HG02884 (cell line): ENCODE measurements around the gene FARS2.

ENCODE experiments used
- ATAC-seq: cut with Tn5 transposase; IDR thresholded peaks from one replicate; pipeline ENCODE4 v1.9.1; 2021; ENCODE audit warnings: mild to moderate bottlenecking, moderate library complexity; ENCODE audit not compliant: unreplicated experiment

FARS2 gene

DNA sequence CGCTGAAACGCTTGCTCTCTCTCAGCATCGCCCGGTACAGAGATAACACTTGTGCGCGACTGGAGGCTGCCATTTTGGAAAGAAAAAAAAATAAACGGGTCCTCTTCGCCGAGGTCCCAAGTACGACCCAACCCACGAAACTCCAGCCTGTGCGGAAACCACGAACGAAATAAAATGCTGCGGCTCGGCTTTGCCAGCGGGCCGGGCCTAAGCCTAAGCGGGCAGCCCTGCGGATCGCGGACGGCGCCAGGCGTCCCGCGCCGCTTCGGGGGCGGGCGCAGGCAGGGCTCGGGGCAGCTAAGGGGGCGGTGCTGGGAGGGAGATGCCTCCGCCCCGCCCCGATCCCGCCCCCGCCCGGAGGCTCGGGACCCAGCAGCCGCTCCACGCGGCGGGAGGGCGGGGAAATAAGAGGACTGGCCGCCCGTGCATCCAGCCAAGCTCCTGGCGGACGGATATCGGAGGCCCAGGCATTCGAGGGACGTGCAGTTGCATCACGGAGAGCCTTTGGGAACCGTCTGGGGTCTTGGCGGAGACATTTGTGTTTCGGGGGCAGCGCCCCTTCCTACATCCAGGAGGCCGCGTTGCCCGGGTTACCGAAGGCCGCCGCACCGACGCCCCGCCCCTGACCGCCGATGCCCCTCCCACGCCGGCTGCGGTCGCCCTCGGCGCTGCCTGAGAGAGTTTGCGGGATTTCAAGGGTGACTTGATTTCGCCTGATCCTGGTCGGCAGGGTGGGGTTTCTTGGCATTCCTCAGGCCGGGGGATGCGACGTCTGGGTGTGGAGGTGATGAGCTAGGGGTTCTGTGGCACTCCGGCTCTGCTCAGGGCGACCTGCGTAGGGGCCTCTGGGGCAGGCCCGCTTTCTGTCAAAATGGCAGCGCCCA, at the start of gene FARS2, which contains the start of gene LYRM4:
TSS of gene FARS2 (plus strand) at position 853 of the 884 bp plus-strand sequence.
TSS of gene LYRM4 (minus strand) at position 290 of the 884 bp plus-strand sequence. CDS start at position 73, 217 bp downstream.
- ATAC-seq, result peak; percentile 65

DNA sequence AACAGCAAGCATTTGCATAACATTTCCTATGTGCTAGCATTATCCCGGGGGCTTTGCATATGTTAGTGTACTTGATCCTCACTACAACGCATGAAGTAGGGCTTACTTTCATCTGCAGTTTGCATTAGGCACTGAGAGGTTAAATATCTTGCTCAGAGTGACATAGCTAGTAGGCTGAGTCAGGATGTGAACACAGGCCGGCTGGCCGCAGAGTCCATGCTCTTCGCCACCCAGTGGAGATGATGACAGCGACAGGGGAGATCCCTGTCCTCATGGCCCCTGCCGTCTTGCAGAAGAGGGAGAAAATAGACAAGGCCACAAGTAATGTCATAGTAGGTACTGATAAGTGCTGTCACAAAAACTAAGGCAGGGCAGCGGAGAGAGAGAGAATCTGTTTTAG, 47.5 kb upstream of the FARS2 start:
- ATAC-seq, result no peak

DNA sequence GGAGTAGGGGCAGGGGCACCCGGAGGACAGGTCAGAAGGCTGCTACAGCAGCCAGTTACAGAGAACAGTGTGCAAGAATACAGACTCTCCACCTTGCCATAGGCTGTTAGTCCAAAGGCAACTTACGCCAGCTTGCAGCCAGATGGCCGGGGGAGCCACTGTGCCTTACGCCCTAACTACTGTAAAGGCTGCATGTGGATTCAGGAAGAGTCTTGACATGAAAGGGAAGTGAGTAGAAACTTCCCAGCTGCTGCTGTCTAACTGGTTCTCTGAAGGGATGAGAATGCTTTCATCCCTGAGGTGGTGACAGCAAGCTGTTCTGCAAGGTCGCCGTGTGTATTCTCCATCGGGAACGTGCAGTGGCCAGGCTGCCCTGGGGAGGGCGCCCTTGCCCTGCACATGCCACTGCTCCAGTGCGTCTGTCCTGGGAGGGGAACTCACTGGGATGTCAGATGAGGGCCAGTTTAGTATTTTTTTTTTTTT, 46.7 kb upstream of the FARS2 start:
- no peak for ATAC-seq

DNA sequence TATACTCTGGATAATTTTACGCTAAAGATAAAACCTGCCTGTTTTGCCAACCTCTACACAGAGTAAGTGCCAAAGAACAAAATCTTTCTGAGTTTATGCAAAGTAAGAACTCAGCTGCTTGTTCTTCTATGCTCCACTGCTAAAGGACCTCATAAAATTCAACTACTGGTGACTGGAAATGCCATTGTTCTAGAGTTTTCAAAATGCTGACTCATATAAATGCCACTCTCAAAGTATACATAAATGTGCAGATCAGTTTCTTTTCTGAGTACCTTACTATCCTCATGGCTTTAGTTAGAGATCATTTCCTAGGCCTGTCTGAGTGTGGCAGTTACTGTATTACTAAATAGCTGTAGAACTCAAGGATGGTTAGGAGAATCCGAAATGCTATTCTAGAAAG, 46.2 kb upstream of the FARS2 start:
- no peak for ATAC-seq

DNA sequence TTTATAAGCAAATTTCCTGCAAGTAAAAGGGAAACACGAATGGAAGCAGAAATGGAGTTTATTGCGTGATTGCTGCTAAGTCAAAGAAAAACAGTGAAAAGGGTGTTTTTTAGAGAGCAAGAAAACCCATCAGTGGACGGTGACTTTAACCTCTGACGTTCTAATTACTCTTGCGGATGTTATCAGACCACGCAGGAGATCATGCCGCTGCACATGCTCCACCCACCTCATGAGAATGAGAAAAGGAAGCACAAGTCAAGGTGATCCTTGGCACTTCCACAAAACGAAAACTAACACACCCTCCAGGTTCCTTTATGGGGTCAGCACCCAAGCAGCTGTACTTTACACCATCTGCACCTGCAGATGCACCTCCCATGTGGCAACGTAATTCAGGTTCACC, 45.5 kb upstream of the FARS2 start:
- ATAC-seq, result no peak

DNA sequence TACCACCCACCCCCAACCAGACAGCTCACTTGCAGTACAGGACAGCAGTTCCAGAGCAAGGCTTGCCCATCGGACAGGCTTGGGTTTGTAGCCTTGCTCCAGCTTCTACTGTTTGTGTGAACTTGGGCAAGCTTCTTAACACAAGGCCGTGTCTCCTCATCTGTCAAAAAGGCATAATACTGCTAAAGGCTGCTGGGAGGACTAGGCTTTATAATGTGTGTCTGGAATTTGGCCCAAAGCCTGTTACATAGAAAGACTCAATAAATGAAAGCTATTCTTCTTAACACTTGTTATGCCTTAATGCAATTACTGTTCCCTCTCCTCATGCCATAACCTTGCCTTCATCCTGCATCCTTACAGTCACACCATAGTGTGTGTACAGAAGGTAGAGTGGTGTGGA, 44.0 kb upstream of the FARS2 start:
- no peak for ATAC-seq

DNA sequence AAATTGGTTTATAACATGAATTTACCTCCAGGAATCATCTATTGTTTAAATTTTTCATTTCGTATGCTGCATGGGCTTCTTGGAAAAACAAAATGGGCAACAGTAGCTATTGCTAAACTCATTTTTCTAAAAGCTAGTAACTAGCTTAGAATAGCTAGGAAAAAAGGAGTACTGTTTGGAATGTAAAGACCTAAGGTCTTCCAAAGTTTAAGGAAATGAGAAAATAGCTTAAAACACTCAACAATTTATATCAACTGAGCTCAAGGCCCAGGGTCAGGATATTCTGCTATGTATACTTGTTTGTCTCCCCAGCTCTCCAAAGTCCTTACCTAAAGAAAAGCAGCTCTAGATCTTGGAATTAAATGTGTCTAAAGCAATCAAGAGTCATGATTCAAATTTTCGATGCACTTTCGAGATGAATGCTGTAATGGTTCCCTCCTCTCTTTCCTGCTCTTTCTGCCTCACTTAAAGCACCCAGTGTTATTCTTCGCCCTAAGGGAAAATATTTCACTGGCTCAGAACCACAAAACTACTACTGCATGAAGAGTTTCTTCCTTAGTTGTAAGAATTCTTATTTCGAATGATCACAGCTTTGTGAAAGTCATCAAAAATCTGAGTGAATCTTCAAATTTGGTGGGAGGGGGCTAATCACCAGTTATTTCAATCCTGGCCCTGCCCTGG, 42.2 kb upstream of the FARS2 start:
- no peak for ATAC-seq

DNA sequence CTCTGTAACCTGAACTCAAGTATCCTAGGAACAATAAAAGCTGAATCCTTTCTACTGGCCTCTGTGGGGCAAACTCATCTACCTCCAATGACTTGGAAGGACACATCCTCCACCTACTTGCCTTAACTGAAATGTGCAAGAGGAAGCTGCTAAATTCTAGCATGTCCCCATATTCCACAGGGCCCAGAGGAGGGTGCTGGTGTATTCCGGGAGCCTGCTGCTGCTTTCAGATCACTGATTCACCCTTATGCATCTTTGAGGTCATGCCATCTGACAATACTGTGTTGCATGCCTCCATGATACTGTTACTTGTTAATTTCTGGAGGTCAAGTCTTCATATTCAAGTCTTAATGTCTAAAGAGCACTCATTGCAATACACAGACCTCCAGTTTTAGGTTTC, 40.9 kb upstream of the FARS2 start:
- no peak for ATAC-seq

DNA sequence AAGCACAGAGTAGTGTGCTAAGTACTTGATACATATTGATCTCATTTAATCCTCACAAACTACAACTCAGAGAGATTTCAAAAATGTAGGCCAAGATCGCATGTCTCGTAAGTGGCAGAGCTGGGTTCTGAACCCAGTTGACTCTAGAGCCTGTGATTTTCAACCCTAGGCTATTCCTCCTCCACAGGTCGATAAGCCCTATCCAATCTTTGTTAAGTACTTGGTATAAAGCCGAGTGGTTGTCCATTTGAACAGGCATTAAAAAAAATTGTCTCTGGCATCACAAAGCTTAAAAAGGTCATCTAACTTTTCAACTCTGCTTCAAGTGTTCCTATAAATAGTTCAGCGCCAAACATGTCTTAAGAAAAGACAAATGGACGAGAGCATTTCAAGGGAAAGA, 38.0 kb upstream of the FARS2 start:
- ATAC-seq, result no peak

DNA sequence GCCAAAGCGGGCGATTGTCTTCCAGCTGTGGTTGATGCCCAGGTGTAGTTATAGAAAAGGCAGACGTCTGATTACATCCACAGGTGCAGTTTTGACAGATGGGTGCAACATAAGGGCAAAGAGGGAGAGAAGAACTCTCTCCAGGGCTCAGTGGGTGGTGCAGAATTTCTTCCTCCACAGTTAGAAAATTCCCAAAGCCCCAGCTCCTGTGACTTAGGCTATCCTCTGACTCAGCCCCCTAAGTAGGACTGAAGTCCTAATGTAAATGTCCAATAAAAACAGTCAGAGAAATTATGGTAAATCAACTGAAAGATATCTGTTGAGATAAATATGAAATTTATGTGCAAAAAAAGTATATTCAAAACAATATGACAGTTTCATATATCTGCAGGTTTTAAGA, 32.0 kb upstream of the FARS2 start:
- ATAC-seq, result no peak

DNA sequence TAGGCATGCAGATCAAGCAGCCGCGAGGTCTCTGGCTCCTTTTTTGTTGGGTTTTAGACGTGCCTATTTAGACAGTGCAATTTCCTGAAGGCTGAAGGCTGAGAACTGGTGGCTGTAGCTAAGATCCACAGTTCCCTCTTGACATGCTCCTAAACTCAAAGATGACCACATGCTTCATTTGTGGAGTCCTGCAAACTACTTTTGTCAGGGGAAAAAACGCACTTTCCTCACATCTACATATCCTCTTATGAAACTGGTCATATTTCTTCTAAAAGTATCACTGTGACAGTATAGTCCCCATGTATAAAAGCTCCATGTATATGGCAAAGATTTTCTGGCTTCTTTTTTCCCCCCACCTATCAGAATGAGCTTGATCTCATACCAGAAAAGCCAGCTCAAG, 31.2 kb upstream of the FARS2 start:
- ATAC-seq, result no peak

DNA sequence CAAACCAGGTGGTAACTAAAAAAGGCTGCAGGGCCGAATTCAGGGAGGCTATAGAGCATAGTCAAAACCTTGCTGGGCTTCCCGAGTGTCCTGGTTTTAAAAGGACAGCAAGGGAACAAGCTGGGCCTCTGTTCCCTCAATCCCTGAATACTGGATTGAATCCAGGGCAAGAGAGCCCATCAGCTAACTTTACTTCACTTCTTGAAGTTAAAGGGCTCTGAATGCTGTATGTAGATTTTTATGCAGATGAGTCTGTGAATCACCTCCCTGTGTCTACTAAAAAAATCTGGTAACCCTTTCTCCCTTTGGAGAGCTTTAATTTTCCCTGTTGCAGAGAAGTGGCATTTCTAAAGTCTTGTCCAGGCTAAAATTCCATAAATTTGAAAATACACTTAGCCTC, 30.0 kb upstream of the FARS2 start:
- no peak for ATAC-seq

DNA sequence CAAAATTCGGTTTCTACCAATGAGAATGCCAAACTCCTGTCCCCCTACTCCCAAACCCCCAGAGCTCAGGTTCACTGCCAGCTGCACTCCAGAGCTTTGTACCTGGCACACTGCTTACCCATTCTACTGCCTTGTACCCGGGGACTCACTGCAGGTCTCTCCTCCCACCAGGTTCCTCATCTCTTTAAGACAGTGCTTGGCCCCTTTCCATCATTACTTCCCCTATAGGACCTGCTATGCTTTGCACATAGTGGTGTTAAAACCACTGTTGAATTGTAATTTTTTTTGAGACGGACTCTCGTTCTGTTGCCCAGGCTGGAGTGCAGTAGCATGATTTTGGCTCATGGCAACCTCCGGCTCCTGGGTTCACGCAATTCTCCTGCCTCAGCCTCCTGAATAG, 26.4 kb upstream of the FARS2 start:
- no peak for ATAC-seq

DNA sequence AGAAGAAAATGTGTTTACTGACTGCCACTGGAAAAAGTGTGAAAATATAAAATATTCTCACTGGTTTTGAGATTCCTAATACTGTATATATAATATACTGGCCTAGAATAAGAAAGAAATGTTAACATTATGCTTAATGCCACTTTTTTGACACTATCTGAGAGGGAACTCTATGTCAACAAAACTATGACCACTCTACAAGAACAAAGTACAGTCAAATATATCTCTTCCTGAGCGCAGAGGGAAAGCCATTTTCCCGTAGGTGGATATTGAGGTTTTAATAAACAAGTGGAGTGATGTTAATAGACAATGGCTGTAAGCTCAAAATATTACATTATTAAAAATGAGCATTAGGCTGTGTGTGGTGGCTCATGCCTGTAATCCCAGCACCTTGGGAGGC, 25.5 kb upstream of the FARS2 start:
- no peak for ATAC-seq

DNA sequence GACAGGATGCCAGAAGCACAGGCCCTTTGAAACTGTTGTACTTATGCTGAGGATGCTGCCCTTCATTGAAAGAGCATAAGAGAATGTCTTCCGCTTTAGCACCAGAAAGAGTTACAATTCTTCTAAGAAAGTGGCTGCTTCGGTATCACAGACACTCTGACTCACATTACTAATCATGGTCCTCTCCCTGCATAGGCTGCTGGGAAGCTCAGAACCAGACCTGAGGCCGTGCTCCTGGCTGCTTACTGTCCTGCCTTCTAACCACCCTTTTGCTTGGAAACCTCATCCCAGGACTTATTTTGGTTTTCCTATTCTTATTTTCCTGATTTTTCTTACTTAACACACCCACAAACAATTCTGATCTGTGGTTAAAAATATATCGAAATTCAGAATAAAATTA, 23.5 kb upstream of the FARS2 start:
- ATAC-seq, result no peak

DNA sequence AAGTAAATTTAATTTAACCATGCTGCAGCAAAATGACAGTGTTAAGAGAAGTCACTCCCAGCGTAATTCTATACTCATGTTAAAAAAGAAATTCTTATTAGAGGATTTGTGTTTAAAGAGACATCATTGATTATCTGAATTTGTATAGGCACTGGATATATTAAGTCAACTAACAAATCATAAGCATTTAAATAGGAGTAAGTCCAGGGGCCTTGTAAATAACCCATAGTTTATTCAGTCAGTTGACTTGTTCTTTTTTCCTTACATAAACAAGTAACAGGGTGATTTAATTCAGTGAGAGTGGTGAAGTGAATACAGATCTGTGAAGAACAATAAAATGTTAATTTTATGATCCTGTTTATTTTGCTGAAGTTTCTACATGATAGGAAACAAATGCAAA, 23.0 kb upstream of the FARS2 start:
- no peak for ATAC-seq

DNA sequence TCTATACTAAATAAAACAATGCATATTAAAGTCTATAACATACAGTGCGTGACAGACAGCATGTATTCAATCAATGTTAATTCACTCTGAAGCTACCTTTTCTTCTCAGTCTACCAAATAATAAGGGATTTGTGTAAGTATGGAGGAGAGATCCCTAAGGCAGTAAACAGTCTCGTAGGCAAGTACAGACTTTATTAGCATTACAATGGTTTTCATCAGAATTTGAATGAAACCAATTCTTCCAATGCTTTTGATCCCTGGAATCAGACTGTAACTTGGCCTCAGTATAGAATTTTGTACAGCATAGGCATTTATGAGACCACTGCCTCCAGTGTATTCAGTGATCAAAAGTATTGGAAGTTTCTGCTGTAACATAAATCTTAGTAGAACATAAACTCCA, 20.1 kb upstream of the FARS2 start:
- no peak for ATAC-seq

DNA sequence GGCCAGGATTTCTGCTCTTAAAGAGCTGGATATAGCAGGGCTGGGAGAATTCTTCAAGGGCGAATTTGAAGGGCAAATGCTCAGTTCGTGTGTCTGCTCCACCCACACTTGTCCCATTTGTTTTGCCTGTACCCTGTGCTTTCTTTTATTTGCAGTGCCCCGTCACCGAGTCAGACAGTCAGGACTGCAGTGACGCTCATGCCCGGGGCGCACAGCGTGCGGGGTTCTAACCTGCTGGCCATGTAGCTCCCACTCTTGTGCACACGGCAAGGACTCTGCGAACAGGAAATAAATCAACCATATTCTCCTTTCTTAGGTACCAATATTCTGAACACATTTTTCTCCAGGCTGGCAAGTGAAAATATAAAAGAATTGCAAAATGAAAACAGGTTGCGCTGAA, 18.2 kb upstream of the FARS2 start:
- no peak for ATAC-seq

DNA sequence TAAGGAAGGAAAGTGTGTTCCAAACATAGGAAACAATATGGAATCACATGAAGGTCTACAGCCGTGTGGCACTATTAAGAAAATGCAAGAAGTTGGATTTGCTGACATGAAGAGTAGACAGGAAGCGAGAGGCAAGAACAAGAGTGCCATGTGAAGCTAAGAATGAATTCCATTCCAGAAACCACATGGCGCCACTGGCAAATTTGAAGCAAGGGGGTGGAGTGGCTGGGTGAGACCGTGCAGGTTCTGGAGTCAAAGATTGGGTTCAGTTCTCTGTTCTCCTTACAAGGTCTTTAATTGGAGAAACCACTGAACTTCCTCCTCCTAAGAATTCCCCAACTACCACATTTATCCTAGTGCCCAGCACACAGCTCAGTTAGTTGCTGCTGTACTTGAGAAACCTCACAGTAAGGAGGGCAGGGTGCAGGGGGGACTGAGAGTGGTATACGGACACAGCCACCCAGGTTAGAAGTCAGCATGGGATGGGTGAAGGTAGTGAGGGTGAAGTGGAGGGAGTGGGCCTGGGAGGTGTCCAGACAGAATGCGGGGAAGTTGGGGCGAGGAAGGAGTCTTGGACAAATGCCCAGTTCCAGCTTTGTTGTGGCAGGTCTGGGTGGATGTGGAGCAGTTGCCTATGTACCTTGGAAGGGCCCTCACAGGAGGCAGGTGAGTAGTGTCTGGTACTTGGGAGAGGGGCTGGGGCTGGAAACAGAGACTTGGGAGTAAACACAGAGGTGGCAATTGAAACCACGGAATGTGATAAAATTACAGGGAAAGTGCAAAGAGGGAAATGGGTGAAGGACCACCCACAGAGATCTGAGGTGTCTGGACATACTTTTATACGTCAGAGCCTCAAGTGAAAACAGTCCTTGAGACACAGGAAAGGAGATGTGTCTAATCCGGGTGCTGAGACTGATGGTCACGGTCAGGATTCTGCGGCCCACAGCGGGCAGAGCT, 14.9 kb upstream of the FARS2 start:
- ATAC-seq, result no peak

DNA sequence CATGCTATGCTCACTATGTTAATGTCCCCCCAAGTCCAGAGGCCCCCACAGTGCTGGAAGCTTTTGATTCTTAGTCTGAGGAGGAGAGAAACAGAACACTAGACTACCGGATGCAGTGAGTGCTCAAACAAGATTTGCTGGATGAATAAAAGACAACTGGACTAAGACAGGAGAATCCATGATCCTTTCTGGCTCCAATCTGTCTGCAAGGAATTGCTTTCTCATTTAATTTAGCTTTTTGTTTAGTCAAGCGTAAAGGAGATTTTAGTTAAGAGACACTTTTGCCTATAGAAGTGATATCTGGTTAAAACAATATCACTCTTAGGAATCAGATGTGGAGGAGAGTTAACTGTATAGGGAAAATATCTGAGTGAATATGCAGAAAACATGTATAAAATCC, 14.1 kb upstream of the FARS2 start:
- no peak for ATAC-seq
